Activated CD8-positive, alpha-beta T cell treated with anti-CD3 and anti-CD28 coated beads, Interleukin-2, amount 10 ng/mL, durations not matched to agents 7 days and 5 days (primary cell): ENCODE data around the gene THEM5. TPM values are rescaled to one million over a fixed set of nuclear protein-coding genes. Genes with fewer than 3 reads are reported as not detected.

Experiments used
- ATAC-seq: fragments of 150-1000 bp; cut with Tn5 transposase; one replicate; pipeline ENCODE4 v1.10.0; 2021; ENCODE audit warnings: moderate library complexity
- CTCF ChIA-PET: fragments of 350-600 bp; sonication (Branson Sonifier 250); formaldehyde crosslinking; loops from one replicate; lab custom pipeline; 2021; ENCODE audit warnings: antibody characterized with exemption; lab: Charles Lee
- POLR2A ChIA-PET: fragments of 350-600 bp; sonication (Branson Sonifier 250); formaldehyde crosslinking; loops from one replicate; lab custom pipeline; 2021; ENCODE audit warnings: antibody characterized with exemption; lab: Charles Lee
- DNase-seq: peaks from one replicate; pipeline ENCODE4 v3.0.0-alpha.2; 2020
- H3K27ac Mint-ChIP-seq: one replicate; pipeline ENCODE4 v1.8.0; 2021; ENCODE audit warnings: mild to moderate bottlenecking, mixed read lengths
- H3K27me3 Mint-ChIP-seq: one replicate; pipeline ENCODE4 v1.8.0; 2021; ENCODE audit warnings: low read depth, mixed read lengths
- H3K36me3 Mint-ChIP-seq: one replicate; pipeline ENCODE4 v1.8.0; 2021; ENCODE audit warnings: low read depth, mixed read lengths
- H3K4me1 Mint-ChIP-seq: one replicate; pipeline ENCODE4 v1.8.0; 2021; ENCODE audit warnings: low read depth, mixed read lengths
- H3K4me3 Mint-ChIP-seq: one replicate; pipeline ENCODE4 v1.8.0; 2021; ENCODE audit warnings: mild to moderate bottlenecking, mixed read lengths
- H3K9me3 Mint-ChIP-seq: one replicate; pipeline ENCODE4 v1.8.0; 2022; ENCODE audit warnings: mixed read lengths; ENCODE audit not compliant: insufficient read depth
- total RNA-seq, 2 experiments: library from RNA; stranded (reverse); gene quantifications; one replicate each; pipeline ENCODE4 v1.2.3, GENCODE V29; 2021

The THEM5 gene
- total RNA-seq, 2 experiments from 2014 or later: not detected

- H3K27ac Mint-ChIP-seq: no peak overlapping the region
- POLR2A ChIA-PET: no interaction called here
- CTCF ChIA-PET: interaction anchor here (1.2 kb wide), 1 partner anchor 9 kb away, joined by 4 read pairs; the partner anchor contains the start of gene TDRKH
These were observed 54.9 kb downstream of the THEM5 start for GRCh38 chr1:151798571-151798970.

More at GRCh38 chr1:151798571-151798970, 54.9 kb downstream of the THEM5 start:
- H3K36me3 Mint-ChIP-seq: no peaks in the 10 kb centered on the region
- DNase-seq (no peak), ATAC-seq (no peak)
- no peak overlapping the region for H3K4me3 Mint-ChIP-seq
- peaks cover 6% of the 10 kb centered on the region for H3K27me3 Mint-ChIP-seq
- peaks cover 6% of the 10 kb centered on the region for H3K4me1 Mint-ChIP-seq
- no peaks in the 10 kb centered on the region for H3K9me3 Mint-ChIP-seq

Other genes starting within 250 kb of the THEM5 start
- gene SNX27, start 241.7 kb downstream of the THEM5 start, total RNA-seq: 10 to 100 TPM; 24.5 to 26.0 TPM
- not detected for gene CELF3, start 136.9 kb downstream of the THEM5 start, total RNA-seq
- not detected for gene RIIAD1, start 132.2 kb downstream of the THEM5 start, total RNA-seq
- 100 to 1,000 TPM; 111 to 121 TPM for gene MRPL9, start 90.2 kb downstream of the THEM5 start, total RNA-seq
- gene TDRKH, start 63.2 kb downstream of the THEM5 start, total RNA-seq: 10 to 100 TPM; 14.6 to 16.4 TPM
- under 1 TPM; 0.16 to 0.32 TPM for gene LINGO4, start 48.3 kb downstream of the THEM5 start, total RNA-seq
- gene RORC, start 21.9 kb downstream of the THEM5 start, total RNA-seq: 1 to 10 TPM; 2.4 to 2.7 TPM
- gene C2CD4D, start 13.9 kb downstream of the THEM5 start, total RNA-seq: under 1 TPM; 0.23 to 0.26 TPM
- 10 to 100 TPM; 29.8 to 31.7 TPM for gene THEM4, start 55.8 kb upstream of the THEM5 start, total RNA-seq
- 100 to 1,000 TPM; 540 to 571 TPM for gene S100A10, start 140.1 kb upstream of the THEM5 start, total RNA-seq
- gene S100A11, start 183.3 kb upstream of the THEM5 start, total RNA-seq: 100 to 1,000 TPM; 269 to 293 TPM
- gene TCHHL1, start 235.4 kb upstream of the THEM5 start, total RNA-seq: not detected